HCT116 (cell line): ENCODE data around the gene MTOR. TPM values are rescaled to one million over a fixed set of nuclear protein-coding genes. Genes with fewer than 3 reads are reported as not detected.

Source experiments
- ATAC-seq: fragments of 200-7000 bp; cut with Tn5 transposase; 2 replicates; pipeline ENCODE4 v1.9.1; 2020; ENCODE audit warnings: mild to moderate bottlenecking, moderate library complexity
- BruUV-seq: library from RNA; stranded (reverse); fragments of 400-500 nt; replicated peaks from 2 replicates; lab custom pipeline; 2021; lab: Mats Ljungman, UMichigan
- CTCF ChIA-PET: fragments of 300-600 bp; sonication (Branson Sonifier 250); formaldehyde crosslinking; loops from one replicate; lab custom pipeline; 2021; ENCODE audit warnings: antibody characterized with exemption; lab: Charles Lee
- POLR2A ChIA-PET: fragments of 300-600, 350-600 bp; sonication (Branson Sonifier 250); formaldehyde crosslinking; loops from one replicate; lab custom pipeline; 2021; ENCODE audit warnings: antibody characterized with exemption; lab: Charles Lee
- RAD21 ChIA-PET, 2 experiments: fragments of 300-600 bp; sonication (Branson Sonifier 250); formaldehyde crosslinking; loops; one replicate each; lab custom pipeline; 2023; ENCODE audit warnings: low total read pairs in 2 of 2; ENCODE audit not compliant: uncharacterized antibody in 2 of 2, unreplicated experiment in 2 of 2, low non-redundant PET in 1 of 2; lab: Charles Lee
- DNase-seq: peaks from one replicate; pipeline ENCODE4 v3.0.0-alpha.2; 2010; ENCODE audit warnings: low read depth, low spot score
- H2AFZ ChIP-seq: fragments of 200-600 bp; shearing (Covaris generic), sonication (generic); 2 replicates; pipeline ENCODE4 v1.6.1; 2017; ENCODE audit warnings: low read depth, mixed run types, mixed read lengths, antibody characterized with exemption, low read length; ENCODE audit not compliant: poor library complexity, severe bottlenecking
- H3K27ac ChIP-seq: 2 replicates; pipeline ENCODE4 v1.5.1; 2012; ENCODE audit warnings: low read depth, low read length
- H3K27me3 ChIP-seq: fragments of 200-600 bp; sonication (generic); 2 replicates; pipeline ENCODE4 v1.6.1; 2016; ENCODE audit warnings: mixed run types, low read length, mixed read lengths; ENCODE audit not compliant: insufficient read depth
- H3K36me3 ChIP-seq, 2 experiments: fragments of 200-500 bp in 1 of 2; fragments of 200-600 bp in 1 of 2; sonication (Bioruptor generic) in 1 of 2; sonication (generic) in 1 of 2; 2 replicates each; pipeline versions ENCODE4 v1.5.1 to v1.6.1; 2014 to 2016; ENCODE audit warnings: low read length in 2 of 2, inconsistent platforms in 1 of 2, mixed read lengths in 1 of 2, mixed run types in 1 of 2; ENCODE audit not compliant: insufficient read depth in 2 of 2, control insufficient read depth in 1 of 2
- H3K4me1 ChIP-seq, 2 experiments: fragments of 200-600 bp in 1 of 2; sonication (generic) in 1 of 2; 2 replicates each; pipeline versions ENCODE4 v1.5.1 to v1.6.1; 2012 to 2017; ENCODE audit warnings: low read length in 2 of 2, inconsistent platforms in 1 of 2, mild to moderate bottlenecking in 1 of 2, mixed read lengths in 1 of 2, mixed run types in 1 of 2, moderate library complexity in 1 of 2; ENCODE audit not compliant: insufficient read depth in 2 of 2, control insufficient read depth in 1 of 2
- H3K4me2 ChIP-seq: fragments of 200-600 bp; sonication (generic); 2 replicates; pipeline ENCODE4 v1.6.1; 2017; ENCODE audit warnings: mixed run types, low read length, mixed read lengths
- H3K4me3 ChIP-seq, 2 experiments: fragments of 200-600 bp in 1 of 2; sonication (generic) in 1 of 2; replicated peaks in 1 of 2; 2 replicates each; pipeline ENCODE4 v1.5.1; 2011 to 2016; ENCODE audit warnings: low read length in 2 of 2, control low read depth in 1 of 2, low read depth in 1 of 2, mild to moderate bottlenecking in 1 of 2, mixed read lengths in 1 of 2, mixed run types in 1 of 2
- H3K79me2 ChIP-seq: fragments of 200-600 bp; sonication (generic); 2 replicates; pipeline ENCODE4 v1.6.1; 2017; ENCODE audit warnings: mild to moderate bottlenecking, mixed run types, low read length, moderate library complexity, mixed read lengths; ENCODE audit not compliant: insufficient read depth
- H3K9ac ChIP-seq: fragments of 200-600 bp; sonication (generic); 2 replicates; pipeline ENCODE4 v1.6.1; 2016; ENCODE audit warnings: low read length, mixed read lengths
- H3K9me2 ChIP-seq: fragments of 200-600 bp; sonication (generic), shearing (Covaris generic); 2 replicates; pipeline ENCODE4 v1.6.1; 2017; ENCODE audit warnings: mixed run types, mild to moderate bottlenecking, moderate library complexity; ENCODE audit not compliant: insufficient read depth
- H3K9me3 ChIP-seq, 2 experiments: fragments of 200-500 bp in 1 of 2; fragments of 200-600 bp in 1 of 2; sonication (Bioruptor generic) in 1 of 2; sonication (generic) in 1 of 2; 2 replicates each; pipeline ENCODE4 v1.6.1; 2014 to 2017; ENCODE audit warnings: low read length in 2 of 2, mixed read lengths in 2 of 2, inconsistent platforms in 1 of 2, low read depth in 1 of 2, mild to moderate bottlenecking in 1 of 2, mixed run types in 1 of 2, moderate library complexity in 1 of 2; ENCODE audit not compliant: control insufficient read depth in 1 of 2, insufficient read depth in 1 of 2
- H4K20me1 ChIP-seq: fragments of 200-600 bp; sonication (generic), shearing (Covaris generic); 2 replicates; pipeline ENCODE4 v1.6.1; 2017; ENCODE audit warnings: mixed run types, mild to moderate bottlenecking, moderate library complexity; ENCODE audit not compliant: insufficient read depth
- ATF3 ChIP-seq: IDR thresholded peaks from 2 replicates; pipeline ENCODE4 v1.6.1; 2012
- EZH2 ChIP-seq: fragments of 200-600 bp; sonication (generic); IDR thresholded peaks from 2 replicates; pipeline ENCODE4 v1.6.1; 2017; ENCODE audit warnings: antibody characterized with exemption, mixed run types
- EZH2phosphoT487 ChIP-seq: fragments of 200-600 bp; IDR thresholded peaks from 2 replicates; pipeline ENCODE4 v1.6.1; 2018; ENCODE audit warnings: antibody characterized with exemption, borderline replicate concordance
- FOSL1 ChIP-seq: IDR thresholded peaks from 2 replicates; pipeline ENCODE4 v1.6.1; 2012; ENCODE audit warnings: low read depth
- JUND ChIP-seq: IDR thresholded peaks from 2 replicates; pipeline ENCODE4 v1.6.1; 2012
- POLR2A ChIP-seq: IDR thresholded peaks from 2 replicates; pipeline ENCODE4 v1.7.0; 2011; ENCODE audit warnings: borderline replicate concordance; ENCODE audit not compliant: insufficient read depth, insufficient read length; ENCODE audit errors: extremely low read depth
- SIN3A ChIP-seq: IDR thresholded peaks from 2 replicates; pipeline ENCODE4 v1.6.1; 2012; ENCODE audit warnings: low read depth
- SP1 ChIP-seq: IDR thresholded peaks from 2 replicates; pipeline ENCODE4 v1.6.1; 2012; ENCODE audit warnings: low read depth
- SRF ChIP-seq: IDR thresholded peaks from 2 replicates; pipeline ENCODE4 v1.6.1; 2012; ENCODE audit warnings: low read depth
- TCF7L2 ChIP-seq: IDR thresholded peaks from 2 replicates; pipeline ENCODE4 v1.7.0; 2011; ENCODE audit warnings: borderline replicate concordance, inconsistent platforms; ENCODE audit not compliant: insufficient read depth, insufficient read length; ENCODE audit errors: extremely low read depth
- intact Hi-C: fragments of 100-400 bp; cut with micrococcal nuclease; formaldehyde crosslinking; loops from 2 replicates; pipeline ENCODE4 v1.10.0; 2022
- total RNA-seq: library from RNA; stranded (reverse); gene quantifications from one replicate; pipeline ENCODE4 v1.2.1, GENCODE V29; 2021; ENCODE audit not compliant: unreplicated experiment
- TF ChIP-seq, protein P1 (sequence below), 3 experiments: fragments of 200-600 bp in 1 of 3; sonication (generic) in 1 of 3; IDR thresholded peaks in 2 of 3; conservative IDR thresholded peaks in 1 of 3; 2 replicates each; pipeline ENCODE4 v1.5.1; 2012 to 2017; ENCODE audit warnings: low read depth in 2 of 3, low read length in 2 of 3, antibody characterized with exemption in 1 of 3, borderline replicate concordance in 1 of 3, control low read depth in 1 of 3, mild to moderate bottlenecking in 1 of 3, mixed read lengths in 1 of 3, mixed run types in 1 of 3, moderate library complexity in 1 of 3; ENCODE audit not compliant: insufficient read depth in 1 of 3

Gene MTOR
- total RNA-seq, 1 experiment from 2014 or later: 42.2 TPM

GRCh38 chr1:11211461-11211860 is 50.9 kb downstream of the MTOR start:
- Histone ChIP-seq H3K4me2 (no peak overlapping the region), H3K9me3 (no peaks in the 10 kb centered on the region), H3K79me2 (no peaks in the 10 kb centered on the region), H3K4me3 (no peak overlapping the region), H3K36me3 (peaks cover 23 to 51% of the 10 kb centered on the region in 2 experiments; a peak in 3 of 4 replicates), H4K20me1 (no peaks in the 10 kb centered on the region)
- POLR2A ChIA-PET: no interaction called here
- no TSS peak for BruUV-seq
- RAD21 ChIA-PET: no interaction called here
- CTCF ChIA-PET: no interaction called here
- DNase-seq: no peak
- TF ChIP-seq POLR2A: no peak
- no peak for TF ChIP-seq EZH2phosphoT487
- TF ChIP-seq, all 23 proteins: peak for 0
- no peaks in the 10 kb centered on the region for H3K9me2 ChIP-seq
- no peak overlapping the region for H3K27ac ChIP-seq
- no peaks in the 10 kb centered on the region for H3K27me3 ChIP-seq
- no peaks in the 10 kb centered on the region for H3K4me1 ChIP-seq
- no peak for ATAC-seq
- no peak overlapping the region for H2AFZ ChIP-seq
- intact Hi-C loops: no loop called here
- no peak overlapping the region for H3K9ac ChIP-seq

GRCh38 chr1:11207898-11208611 is 54.3 kb downstream of the MTOR start:
- no TSS peak for BruUV-seq
- DNase-seq: no peak
- CTCF ChIA-PET: no interaction called here
- H3K9me3 ChIP-seq: no peaks in the 10 kb centered on the region
- peaks cover 24 to 47% of the 10 kb centered on the region in 2 experiments; a peak in 3 of 4 replicates for H3K36me3 ChIP-seq
- H3K9me2 ChIP-seq: no peaks in the 10 kb centered on the region
- POLR2A ChIA-PET: no interaction called here
- no peak overlapping the region for H2AFZ ChIP-seq
- no peaks in the 10 kb centered on the region for H3K79me2 ChIP-seq
- RAD21 ChIA-PET: no interaction called here
- no peak overlapping the region for H3K9ac ChIP-seq
- H3K27me3 ChIP-seq: no peaks in the 10 kb centered on the region
- H3K4me3 ChIP-seq: no peak overlapping the region
- H4K20me1 ChIP-seq: no peaks in the 10 kb centered on the region
- no peak overlapping the region for H3K27ac ChIP-seq
- intact Hi-C loops: no loop called here
- no peak for TF ChIP-seq TCF7L2
- no peak for TF ChIP-seq SP1
- no peak for TF ChIP-seq SRF
- no peak for TF ChIP-seq SIN3A
- TF ChIP-seq POLR2A: no peak
- no peak for TF ChIP-seq FOSL1
- TF ChIP-seq EZH2: no peak
- no peak for TF ChIP-seq ATF3
- TF ChIP-seq JUND: no peak
- TF ChIP-seq, protein P1, sequence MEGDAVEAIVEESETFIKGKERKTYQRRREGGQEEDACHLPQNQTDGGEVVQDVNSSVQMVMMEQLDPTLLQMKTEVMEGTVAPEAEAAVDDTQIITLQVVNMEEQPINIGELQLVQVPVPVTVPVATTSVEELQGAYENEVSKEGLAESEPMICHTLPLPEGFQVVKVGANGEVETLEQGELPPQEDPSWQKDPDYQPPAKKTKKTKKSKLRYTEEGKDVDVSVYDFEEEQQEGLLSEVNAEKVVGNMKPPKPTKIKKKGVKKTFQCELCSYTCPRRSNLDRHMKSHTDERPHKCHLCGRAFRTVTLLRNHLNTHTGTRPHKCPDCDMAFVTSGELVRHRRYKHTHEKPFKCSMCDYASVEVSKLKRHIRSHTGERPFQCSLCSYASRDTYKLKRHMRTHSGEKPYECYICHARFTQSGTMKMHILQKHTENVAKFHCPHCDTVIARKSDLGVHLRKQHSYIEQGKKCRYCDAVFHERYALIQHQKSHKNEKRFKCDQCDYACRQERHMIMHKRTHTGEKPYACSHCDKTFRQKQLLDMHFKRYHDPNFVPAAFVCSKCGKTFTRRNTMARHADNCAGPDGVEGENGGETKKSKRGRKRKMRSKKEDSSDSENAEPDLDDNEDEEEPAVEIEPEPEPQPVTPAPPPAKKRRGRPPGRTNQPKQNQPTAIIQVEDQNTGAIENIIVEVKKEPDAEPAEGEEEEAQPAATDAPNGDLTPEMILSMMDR (IDR thresholded peaks at IDR 0.05 in 2 of 3, conservative IDR thresholded peaks at IDR 0.05 in 1 of 3; ENCODE audit: borderline replicate concordance in 1 of 3, insufficient read depth in 1 of 3, low read depth in 2 of 3, low read length in 2 of 3): no peak
- ATAC-seq: no peak
- no peak overlapping the region for H3K4me2 ChIP-seq
- H3K4me1 ChIP-seq: no peaks in the 10 kb centered on the region
